Measurements from ENCODE around the gene SMPD3.

SMPD3 gene

GRCh38 chr16:68378436-68379415 lies 69.6 kb downstream of the SMPD3 start:
- Histone ChIP-seq H3K36me3 (replicated peaks) (no peaks in the 10 kb centered on the region), H3K27ac (no peak overlapping the region), H3K4me3 (ENCODE audit: low read depth, low read length) (no peak overlapping the region), H3K27me3 (replicated peaks) (peaks cover 2% of the 10 kb centered on the region)
- TF ChIP-seq CTCF (IDR thresholded peaks at IDR 0.05; ENCODE audit: low read depth, low read length, missing control alignments) = no peak
- in situ Hi-C loops (cut with HindIII; ENCODE audit: low pct_ligation_motif_present, low sequenced_read_pairs) = no loop called here
- no peak for DNase-seq

- in situ Hi-C loops (cut with HindIII; ENCODE audit: low pct_ligation_motif_present, low sequenced_read_pairs) = no loop called here
- TF ChIP-seq CTCF (IDR thresholded peaks at IDR 0.05; ENCODE audit: low read depth, low read length, missing control alignments) = no peak
- Histone ChIP-seq H3K36me3 (replicated peaks) (no peaks in the 10 kb centered on the region), H3K4me3 (ENCODE audit: low read depth, low read length) (no peak overlapping the region), H3K27me3 (replicated peaks) (peaks cover 2% of the 10 kb centered on the region), H3K27ac (no peak overlapping the region)
- DNase-seq = no peak
Measured at GRCh38 chr16:68377667-68378393, 70.5 kb downstream of the SMPD3 start.

GRCh38 chr16:68377221-68377620 lies 71.1 kb downstream of the SMPD3 start:
- in situ Hi-C loops (cut with HindIII; ENCODE audit: low pct_ligation_motif_present, low sequenced_read_pairs) = no loop called here
- no peak overlapping the region for H3K27ac ChIP-seq
- no peak overlapping the region for H3K4me3 ChIP-seq (ENCODE audit: low read depth, low read length)
- no peaks in the 10 kb centered on the region for H3K36me3 ChIP-seq (replicated peaks)
- DNase-seq = no peak
- no peak for TF ChIP-seq CTCF (IDR thresholded peaks at IDR 0.05; ENCODE audit: low read depth, low read length, missing control alignments)
- H3K27me3 ChIP-seq (replicated peaks) = peaks cover 2% of the 10 kb centered on the region

- no peak overlapping the region for H3K4me3 ChIP-seq (ENCODE audit: low read depth, low read length)
- DNase-seq = no peak
- H3K27ac ChIP-seq = no peak overlapping the region
- no peaks in the 10 kb centered on the region for H3K36me3 ChIP-seq (replicated peaks)
- TF ChIP-seq CTCF (IDR thresholded peaks at IDR 0.05; ENCODE audit: low read depth, low read length, missing control alignments) = no peak
- peaks cover 2% of the 10 kb centered on the region for H3K27me3 ChIP-seq (replicated peaks)
- in situ Hi-C loops (cut with HindIII; ENCODE audit: low pct_ligation_motif_present, low sequenced_read_pairs) = no loop called here
Measured at GRCh38 chr16:68376590-68376989, 71.7 kb downstream of the SMPD3 start.

GRCh38 chr16:68375801-68376536 lies 72.3 kb downstream of the SMPD3 start:
- no peak for TF ChIP-seq CTCF (IDR thresholded peaks at IDR 0.05; ENCODE audit: low read depth, low read length, missing control alignments)
- no peak overlapping the region for H3K27ac ChIP-seq
- peaks cover 2% of the 10 kb centered on the region for H3K27me3 ChIP-seq (replicated peaks)
- in situ Hi-C loops (cut with HindIII; ENCODE audit: low pct_ligation_motif_present, low sequenced_read_pairs) = no loop called here
- H3K36me3 ChIP-seq (replicated peaks) = no peaks in the 10 kb centered on the region
- no peak for DNase-seq
- no peak overlapping the region for H3K4me3 ChIP-seq (ENCODE audit: low read depth, low read length)

All from brain microvascular endothelial cell (primary cell).